Keratinocyte (primary cell): ENCODE measurements around the gene CYBB. TPM values are rescaled to one million over a fixed set of nuclear protein-coding genes. Genes with fewer than 3 reads are reported as not detected.

Experiments used
- DNase-seq: peaks from one replicate; pipeline ENCODE4 v3.0.0-alpha.2; 2011; ENCODE audit warnings: low read depth, missing footprints, low spot score
- FAIRE-seq: peaks from 2 replicates; lab custom pipeline; 2011; peaks lifted over from hg19 to GRCh38; lab: Jason Lieb, UNC
- H2AFZ ChIP-seq: 2 replicates; pipeline ENCODE4 v1.6.0; 2012; ENCODE audit warnings: low read length, control low read depth, inconsistent platforms; ENCODE audit not compliant: control insufficient read depth
- H3K27ac ChIP-seq: 2 replicates; pipeline ENCODE4 v1.5.1; 2011; ENCODE audit warnings: low read length; ENCODE audit not compliant: control insufficient read depth, insufficient read depth
- H3K27me3 ChIP-seq: 3 replicates; pipeline ENCODE4 v1.6.0; 2011; ENCODE audit warnings: low read length; ENCODE audit not compliant: control insufficient read depth, insufficient read depth; ENCODE audit errors: extremely low read depth
- H3K36me3 ChIP-seq, 2 experiments: 2 replicates in 1 of 2; 3 replicates in 1 of 2; pipeline ENCODE4 v1.5.1; 2011; ENCODE audit warnings: low read length in 2 of 2, mild to moderate bottlenecking in 1 of 2; ENCODE audit not compliant: control insufficient read depth in 2 of 2, insufficient read depth in 2 of 2; ENCODE audit errors: extremely low read depth in 1 of 2
- H3K4me1 ChIP-seq: 3 replicates; pipeline ENCODE4 v1.5.1; 2011; ENCODE audit warnings: low read length; ENCODE audit not compliant: control insufficient read depth, insufficient read depth; ENCODE audit errors: extremely low read depth
- H3K4me2 ChIP-seq: 3 replicates; pipeline ENCODE4 v1.6.0; 2011; ENCODE audit warnings: low read depth, low read length; ENCODE audit not compliant: control insufficient read depth, insufficient read depth; ENCODE audit errors: extremely low read depth
- H3K4me3 ChIP-seq, 3 experiments: fragments of 200-600 bp in 1 of 3; sonication (generic) in 1 of 3; 2 replicates in 2 of 3; 3 replicates in 1 of 3; pipeline ENCODE4 v1.5.1; 2011 to 2016; ENCODE audit warnings: low read length in 3 of 3, mild to moderate bottlenecking in 3 of 3, control low read depth in 2 of 3, inconsistent platforms in 1 of 3, low read depth in 1 of 3, mixed read lengths in 1 of 3, mixed run types in 1 of 3, moderate library complexity in 1 of 3; ENCODE audit not compliant: control insufficient read depth in 2 of 3, insufficient read depth in 2 of 3; ENCODE audit errors: extremely low read depth in 1 of 3
- H3K79me2 ChIP-seq: 2 replicates; pipeline ENCODE4 v1.6.0; 2012; ENCODE audit warnings: low read length; ENCODE audit not compliant: control insufficient read depth, insufficient read depth
- H3K9ac ChIP-seq: 3 replicates; pipeline ENCODE4 v1.6.0; 2011; ENCODE audit warnings: low read length; ENCODE audit not compliant: control insufficient read depth, insufficient read depth; ENCODE audit errors: extremely low read depth
- H3K9me1 ChIP-seq: 3 replicates; pipeline ENCODE4 v1.6.0; 2011; ENCODE audit warnings: low read length; ENCODE audit not compliant: control insufficient read depth, insufficient read depth; ENCODE audit errors: extremely low read depth
- H3K9me3 ChIP-seq: 2 replicates; pipeline ENCODE4 v1.5.1; 2012; ENCODE audit warnings: low read depth, low read length; ENCODE audit not compliant: control insufficient read depth
- H4K20me1 ChIP-seq: 3 replicates; pipeline ENCODE4 v1.6.0; 2011; ENCODE audit warnings: low read length; ENCODE audit not compliant: control insufficient read depth, insufficient read depth; ENCODE audit errors: extremely low read depth
- CTCF ChIP-seq, 3 experiments: IDR thresholded peaks in 1 of 3; conservative IDR thresholded peaks in 1 of 3; optimal IDR thresholded peaks in 1 of 3; 2 replicates in 2 of 3; 3 replicates in 1 of 3; pipeline versions ENCODE3 to v1.5.1; 2011; ENCODE audit warnings: low read length in 3 of 3, mild to moderate bottlenecking in 3 of 3, moderate library complexity in 2 of 3, control low read depth in 1 of 3, inconsistent platforms in 1 of 3; ENCODE audit not compliant: insufficient read depth in 2 of 3; ENCODE audit errors: extremely low read depth in 1 of 3
- EZH2 ChIP-seq: IDR thresholded peaks from one replicate; pipeline ENCODE4 v1.6.1; 2012; ENCODE audit warnings: inconsistent platforms, mild to moderate bottlenecking, low read length, moderate library complexity
- dilution Hi-C: fragments of 300-500 bp; cut with MboI; formaldehyde crosslinking; loops from one replicate; pipeline ENCODE4 v1.7.0; 2020; ENCODE audit warnings: low sequenced_read_pairs; ENCODE audit not compliant: extremely low pct_ligation_motif_present
- polyA plus RNA-seq, 5 experiments: library from polyadenylated mRNA; depleted of rRNA in 3 of 5; stranded (reverse) in 3 of 5; stranded (forward) in 1 of 5; unstranded in 1 of 5; fragments of >200 nt; gene quantifications; 1 replicate in 1 of 5; 2 replicates in 3 of 5; 3 replicates in 1 of 5; pipeline versions ENCODE4 v1.2.1 to v1.2.3, GENCODE V29; 2011 to 2012; ENCODE audit warnings: missing spikeins in 2 of 5, low read depth in 1 of 5, low replicate concordance in 1 of 5

CYBB gene
- polyA plus RNA-seq, 1 donor (not counting 4 experiments of a cell fraction or from before 2014, with no cell fraction given) = 0.03 TPM

- FAIRE-seq = no peak
- no peak overlapping the region for H2AFZ ChIP-seq
- no peak overlapping the region for H3K27ac ChIP-seq
- H3K9me3 ChIP-seq = no peaks in the 10 kb centered on the region
- DNase-seq = no peak
- no peak for TF ChIP-seq CTCF (optimal IDR thresholded peaks at IDR 0.05 in 1 of 3, IDR thresholded peaks at IDR 0.05 in 1 of 3, conservative IDR thresholded peaks at IDR 0.05 in 1 of 3; ENCODE audit: extremely low read depth in 1 of 3, insufficient read depth in 2 of 3, low read length in 3 of 3)
- TF ChIP-seq EZH2 = no peak
- H3K4me3 ChIP-seq = no peak overlapping the region
- no peak overlapping the region for H3K4me2 ChIP-seq
- no peaks in the 10 kb centered on the region for H3K9me1 ChIP-seq
- H3K27me3 ChIP-seq = no peaks in the 10 kb centered on the region
- no peak overlapping the region for H3K9ac ChIP-seq
- no peaks in the 10 kb centered on the region for H4K20me1 ChIP-seq
- dilution Hi-C loops = no loop called here
- no peaks in the 10 kb centered on the region for H3K36me3 ChIP-seq
- no peaks in the 10 kb centered on the region for H3K4me1 ChIP-seq
- no peaks in the 10 kb centered on the region for H3K79me2 ChIP-seq
Observed at GRCh38 chrX:37816766-37817165, 36.9 kb downstream of the CYBB start.

GRCh38 chrX:37817176-37817575, 37.3 kb downstream of the CYBB start:
- Histone ChIP-seq H3K36me3 (no peaks in the 10 kb centered on the region), H3K9ac (no peak overlapping the region), H3K79me2 (no peaks in the 10 kb centered on the region), H2AFZ (no peak overlapping the region), H4K20me1 (no peaks in the 10 kb centered on the region), H3K4me2 (no peak overlapping the region), H3K27me3 (no peaks in the 10 kb centered on the region), H3K4me3 (no peak overlapping the region), H3K9me1 (no peaks in the 10 kb centered on the region), H3K27ac (no peak overlapping the region), H3K4me1 (no peaks in the 10 kb centered on the region), H3K9me3 (no peaks in the 10 kb centered on the region)
- no peak for DNase-seq
- TF ChIP-seq EZH2 (no peak), CTCF (optimal IDR thresholded peaks at IDR 0.05 in 1 of 3, IDR thresholded peaks at IDR 0.05 in 1 of 3, conservative IDR thresholded peaks at IDR 0.05 in 1 of 3; ENCODE audit: extremely low read depth in 1 of 3, insufficient read depth in 2 of 3, low read length in 3 of 3) (no peak)
- FAIRE-seq = no peak
- dilution Hi-C loops = no loop called here
